Measurements from ENCODE around the gene PLCH1.

PLCH1 gene

GRCh38 chr3:155334914-155335723 lies 409.8 kb downstream of the PLCH1 start:
- TF ChIP-seq PAX5 (IDR thresholded peaks at IDR 0.05; ENCODE audit: insufficient read depth, low read length, severe bottlenecking), result no peak
- no peak for TF ChIP-seq SPI1 (IDR thresholded peaks at IDR 0.05; ENCODE audit: low read depth, low read length)
- no peak for TF ChIP-seq TAF1 (IDR thresholded peaks at IDR 0.05; ENCODE audit: low read depth, low read length)
- TF ChIP-seq POLR2A (IDR thresholded peaks at IDR 0.05; ENCODE audit: low read depth, low read length), result no peak
- no peak for TF ChIP-seq POLR2AphosphoS5 (IDR thresholded peaks at IDR 0.05; ENCODE audit: low read depth, low read length)
- TF ChIP-seq POU2F2 (IDR thresholded peaks at IDR 0.05; ENCODE audit: low read depth, low read length), result no peak
- DNase-seq (ENCODE audit: insufficient read length, low spot score) (peak; percentile 4), FAIRE-seq (peak; percentile 73)

GRCh38 chr3:155334215-155334913 lies 410.5 kb downstream of the PLCH1 start:
- no peak for TF ChIP-seq POLR2A (IDR thresholded peaks at IDR 0.05; ENCODE audit: low read depth, low read length)
- no peak for TF ChIP-seq SPI1 (IDR thresholded peaks at IDR 0.05; ENCODE audit: low read depth, low read length)
- no peak for TF ChIP-seq PAX5 (IDR thresholded peaks at IDR 0.05; ENCODE audit: insufficient read depth, low read length, severe bottlenecking)
- TF ChIP-seq POLR2AphosphoS5 (IDR thresholded peaks at IDR 0.05; ENCODE audit: low read depth, low read length), result no peak
- TF ChIP-seq TAF1 (IDR thresholded peaks at IDR 0.05; ENCODE audit: low read depth, low read length), result no peak
- no peak for TF ChIP-seq POU2F2 (IDR thresholded peaks at IDR 0.05; ENCODE audit: low read depth, low read length)
- FAIRE-seq, result peak; percentile 16

GRCh38 chr3:155332716-155333115 lies 412.2 kb downstream of the PLCH1 start:
- FAIRE-seq (no peak), DNase-seq (ENCODE audit: insufficient read length, low spot score) (no peak)
- TF ChIP-seq TAF1 (IDR thresholded peaks at IDR 0.05; ENCODE audit: low read depth, low read length), result no peak
- no peak for TF ChIP-seq POU2F2 (IDR thresholded peaks at IDR 0.05; ENCODE audit: low read depth, low read length)
- TF ChIP-seq POLR2AphosphoS5 (IDR thresholded peaks at IDR 0.05; ENCODE audit: low read depth, low read length), result no peak

More at GRCh38 chr3:155334215-155334913, 410.5 kb downstream of the PLCH1 start:
- DNase-seq (ENCODE audit: insufficient read length, low spot score), result no peak

- FAIRE-seq, result no peak
These were observed 413.8 kb downstream of the PLCH1 start for GRCh38 chr3:155331078-155331477.

GRCh38 chr3:155330370-155330769 lies 414.5 kb downstream of the PLCH1 start:
- no peak for FAIRE-seq
- DNase-seq (ENCODE audit: insufficient read length, low spot score), result no peak
- TF ChIP-seq SPI1 (IDR thresholded peaks at IDR 0.05; ENCODE audit: low read depth, low read length), result no peak
- TF ChIP-seq POLR2AphosphoS5 (IDR thresholded peaks at IDR 0.05; ENCODE audit: low read depth, low read length), result no peak
- TF ChIP-seq PAX5 (IDR thresholded peaks at IDR 0.05; ENCODE audit: insufficient read depth, low read length, severe bottlenecking), result no peak
- no peak for TF ChIP-seq TAF1 (IDR thresholded peaks at IDR 0.05; ENCODE audit: low read depth, low read length)

More at GRCh38 chr3:155331078-155331477, 413.8 kb downstream of the PLCH1 start:
- TF ChIP-seq PAX5 (IDR thresholded peaks at IDR 0.05; ENCODE audit: insufficient read depth, low read length, severe bottlenecking) (no peak), POU2F2 (IDR thresholded peaks at IDR 0.05; ENCODE audit: low read depth, low read length) (no peak), POLR2AphosphoS5 (IDR thresholded peaks at IDR 0.05; ENCODE audit: low read depth, low read length) (no peak), TAF1 (IDR thresholded peaks at IDR 0.05; ENCODE audit: low read depth, low read length) (no peak), POLR2A (IDR thresholded peaks at IDR 0.05; ENCODE audit: low read depth, low read length) (no peak), SPI1 (IDR thresholded peaks at IDR 0.05; ENCODE audit: low read depth, low read length) (no peak)
- DNase-seq (ENCODE audit: insufficient read length, low spot score), result no peak

GRCh38 chr3:155329513-155330048 lies 415.3 kb downstream of the PLCH1 start:
- FAIRE-seq (no peak), DNase-seq (ENCODE audit: insufficient read length, low spot score) (no peak)
- no peak for TF ChIP-seq SPI1 (IDR thresholded peaks at IDR 0.05; ENCODE audit: low read depth, low read length)
- no peak for TF ChIP-seq PAX5 (IDR thresholded peaks at IDR 0.05; ENCODE audit: insufficient read depth, low read length, severe bottlenecking)
- no peak for TF ChIP-seq POU2F2 (IDR thresholded peaks at IDR 0.05; ENCODE audit: low read depth, low read length)
- TF ChIP-seq POLR2A (IDR thresholded peaks at IDR 0.05; ENCODE audit: low read depth, low read length), result no peak
- no peak for TF ChIP-seq POLR2AphosphoS5 (IDR thresholded peaks at IDR 0.05; ENCODE audit: low read depth, low read length)
- TF ChIP-seq TAF1 (IDR thresholded peaks at IDR 0.05; ENCODE audit: low read depth, low read length), result no peak

- TF ChIP-seq POLR2A (IDR thresholded peaks at IDR 0.05; ENCODE audit: low read depth, low read length), result no peak
- TF ChIP-seq POLR2AphosphoS5 (IDR thresholded peaks at IDR 0.05; ENCODE audit: low read depth, low read length), result no peak
- TF ChIP-seq TAF1 (IDR thresholded peaks at IDR 0.05; ENCODE audit: low read depth, low read length), result no peak
- TF ChIP-seq PAX5 (IDR thresholded peaks at IDR 0.05; ENCODE audit: insufficient read depth, low read length, severe bottlenecking), result no peak
- no peak for TF ChIP-seq POU2F2 (IDR thresholded peaks at IDR 0.05; ENCODE audit: low read depth, low read length)
- TF ChIP-seq SPI1 (IDR thresholded peaks at IDR 0.05; ENCODE audit: low read depth, low read length), result no peak
- FAIRE-seq, result no peak
- DNase-seq (ENCODE audit: insufficient read length, low spot score), result no peak
These were observed 417.0 kb downstream of the PLCH1 start for GRCh38 chr3:155327871-155328270.

GRCh38 chr3:155327430-155327829 lies 417.4 kb downstream of the PLCH1 start:
- no peak for FAIRE-seq
- no peak for DNase-seq (ENCODE audit: insufficient read length, low spot score)
- TF ChIP-seq POLR2A (IDR thresholded peaks at IDR 0.05; ENCODE audit: low read depth, low read length) (no peak), TAF1 (IDR thresholded peaks at IDR 0.05; ENCODE audit: low read depth, low read length) (no peak), POLR2AphosphoS5 (IDR thresholded peaks at IDR 0.05; ENCODE audit: low read depth, low read length) (no peak), POU2F2 (IDR thresholded peaks at IDR 0.05; ENCODE audit: low read depth, low read length) (no peak), SPI1 (IDR thresholded peaks at IDR 0.05; ENCODE audit: low read depth, low read length) (no peak), PAX5 (IDR thresholded peaks at IDR 0.05; ENCODE audit: insufficient read depth, low read length, severe bottlenecking) (no peak)

- DNase-seq (ENCODE audit: insufficient read length, low spot score), result no peak
- TF ChIP-seq SPI1 (IDR thresholded peaks at IDR 0.05; ENCODE audit: low read depth, low read length), result no peak
- TF ChIP-seq PAX5 (IDR thresholded peaks at IDR 0.05; ENCODE audit: insufficient read depth, low read length, severe bottlenecking), result no peak
- TF ChIP-seq POLR2AphosphoS5 (IDR thresholded peaks at IDR 0.05; ENCODE audit: low read depth, low read length), result no peak
- TF ChIP-seq TAF1 (IDR thresholded peaks at IDR 0.05; ENCODE audit: low read depth, low read length), result no peak
- TF ChIP-seq POLR2A (IDR thresholded peaks at IDR 0.05; ENCODE audit: low read depth, low read length), result no peak
- FAIRE-seq, result no peak
These were observed 418.0 kb downstream of the PLCH1 start for GRCh38 chr3:155326901-155327300.

All from GM12891 (cell line).